SU-DHL-6 (cell line): ENCODE measurements around the gene TMEM87B.

Experiments used
- CTCF ChIP-seq: fragments of 200-600 bp; sonication (generic); IDR thresholded peaks from one replicate; pipeline ENCODE4 v1.5.1; 2017; ENCODE audit warnings: antibody characterized with exemption, mild to moderate bottlenecking, low read length, moderate library complexity; ENCODE audit not compliant: insufficient read depth, poor library complexity, severe bottlenecking
- EZH2phosphoT487 ChIP-seq: fragments of 200-600 bp; sonication (generic), shearing (Covaris generic); conservative IDR thresholded peaks from 2 replicates; pipeline ENCODE4 v1.6.1; 2018; ENCODE audit warnings: mild to moderate bottlenecking, antibody characterized with exemption, low read length, moderate library complexity, mixed read lengths

DNA sequence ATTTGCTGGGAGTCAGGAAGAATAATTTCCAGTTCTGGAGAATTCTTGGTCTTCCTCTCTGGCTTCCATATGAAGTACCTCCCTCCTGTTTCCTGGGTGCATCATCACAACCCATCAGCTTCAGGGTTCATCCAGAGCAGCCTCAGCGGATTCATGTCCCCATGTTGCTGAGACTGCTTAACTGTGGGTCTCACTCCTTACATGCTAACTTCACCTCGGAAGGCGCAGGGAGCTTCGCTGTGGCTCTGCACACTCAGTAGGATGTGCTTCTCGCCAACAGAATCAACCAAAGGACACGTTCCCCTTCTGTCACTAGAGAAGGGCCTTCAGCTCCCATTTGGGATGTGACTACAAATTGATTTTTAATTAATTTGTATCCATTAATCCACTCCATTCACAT, 107.3 kb downstream of the TMEM87B start:
- TF ChIP-seq CTCF: no peak
- TF ChIP-seq EZH2phosphoT487: no peak
